Measurements from ENCODE around the gene MAP7. TPM values are rescaled to one million over a fixed set of nuclear protein-coding genes. Genes with fewer than 3 reads are reported as not detected.
"Not testable (repeated sequence)": the region's sequence is repeated elsewhere in the genome, so short reads cannot be mapped to it uniquely, and the experiment has no call there.

MAP7 gene
- total RNA-seq, 3 donors from 2014 or later (not counting 1 experiment from before 2014, with no cell fraction given), result 0.14 to 0.68 (median 0.14) TPM

GRCh38 chr6:136591617-136592016 is 41.4 kb upstream of the MAP7 start:
- Histone ChIP-seq H3K36me3 (ENCODE audit: control insufficient read depth, insufficient read depth, low read length) (peaks cover 52% of the 10 kb centered on the region), H3K27ac (ENCODE audit: low read length) (no peak overlapping the region), H3K27me3 (ENCODE audit: control insufficient read depth, insufficient read depth, low read length) (no peaks in the 10 kb centered on the region), H3K9me3 (ENCODE audit: control insufficient read depth, insufficient read depth, low read length) (no peaks in the 10 kb centered on the region), H3K4me3 (ENCODE audit: low read length) (no peak overlapping the region), H3K4me1 (ENCODE audit: control insufficient read depth, insufficient read depth, low read length) (peaks cover 12% of the 10 kb centered on the region)
- Mint-ChIP-seq H3K4me3 (no peak overlapping the region), H3K27me3 (ENCODE audit: low read depth in 2 of 2) (no peaks in the 10 kb centered on the region), H3K36me3 (peaks cover 37% of the 10 kb centered on the region), H3K27ac (no peak overlapping the region), H3K4me1 (peaks cover 17 to 20% of the 10 kb centered on the region in 2 donors), H3K9me3 (no peaks in the 10 kb centered on the region)
- ATAC-seq (no peak), DNase-seq (no peak)
- TF ChIP-seq CTCF (IDR thresholded peaks at IDR 0.05), result no peak
- intact Hi-C loops (cut with micrococcal nuclease), result no loop called here
- 100% methylated on average over 1 of the region's 1 CpG for WGBS (ENCODE audit: insufficient coverage)

GRCh38 chr6:136590846-136591245 is 40.6 kb upstream of the MAP7 start:
- Histone ChIP-seq H3K36me3 (ENCODE audit: control insufficient read depth, insufficient read depth, low read length) (peaks cover 55% of the 10 kb centered on the region), H3K4me1 (ENCODE audit: control insufficient read depth, insufficient read depth, low read length) (peaks cover 12% of the 10 kb centered on the region)
- intact Hi-C loops (cut with micrococcal nuclease); DNase-seq; H3K27me3 ChIP-seq (ENCODE audit: control insufficient read depth, insufficient read depth, low read length); H3K27ac ChIP-seq (ENCODE audit: low read length); H3K27me3 Mint-ChIP-seq (ENCODE audit: low read depth in 2 of 2); H3K4me3 ChIP-seq (ENCODE audit: low read length); H3K9me3 ChIP-seq (ENCODE audit: control insufficient read depth, insufficient read depth, low read length); H3K4me3 Mint-ChIP-seq; ATAC-seq; H3K9me3 Mint-ChIP-seq: not testable (repeated sequence)
- 92% methylated on average over 2 of the region's 2 CpGs for WGBS (ENCODE audit: insufficient coverage)
- peaks cover 37% of the 10 kb centered on the region for H3K36me3 Mint-ChIP-seq
- peaks cover 17 to 20% of the 10 kb centered on the region in 2 donors for H3K4me1 Mint-ChIP-seq
- H3K27ac Mint-ChIP-seq, result peak overlapping the region in 1 of 2 donors; percentile 35

- peaks cover 0 to 6% of the 10 kb centered on the region in 2 donors for H3K4me1 Mint-ChIP-seq
Observed at GRCh38 chr6:136587527-136587926, 37.3 kb upstream of the MAP7 start.

GRCh38 chr6:136586295-136586694 is 36.1 kb upstream of the MAP7 start:
- Mint-ChIP-seq H3K4me3 (no peak overlapping the region), H3K9me3 (no peaks in the 10 kb centered on the region), H3K4me1 (peaks cover 0 to 6% of the 10 kb centered on the region in 2 donors), H3K27me3 (ENCODE audit: low read depth in 2 of 2) (no peaks in the 10 kb centered on the region), H3K27ac (peak overlapping the region in 1 of 2 donors; percentile 29), H3K36me3 (peaks cover 42% of the 10 kb centered on the region)
- Histone ChIP-seq H3K36me3 (ENCODE audit: control insufficient read depth, insufficient read depth, low read length) (peaks cover 60% of the 10 kb centered on the region), H3K27ac (ENCODE audit: low read length) (no peak overlapping the region), H3K9me3 (ENCODE audit: control insufficient read depth, insufficient read depth, low read length) (no peaks in the 10 kb centered on the region), H3K4me1 (ENCODE audit: control insufficient read depth, insufficient read depth, low read length) (no peaks in the 10 kb centered on the region), H3K4me3 (ENCODE audit: low read length) (no peak overlapping the region), H3K27me3 (ENCODE audit: control insufficient read depth, insufficient read depth, low read length) (no peaks in the 10 kb centered on the region)
- ATAC-seq (no peak), DNase-seq (no peak)
- WGBS (ENCODE audit: insufficient coverage), result 86% methylated on average over 4 of the region's 4 CpGs
- intact Hi-C loops (cut with micrococcal nuclease), result no loop called here
- TF ChIP-seq CTCF (IDR thresholded peaks at IDR 0.05), result no peak

More at GRCh38 chr6:136587527-136587926, 37.3 kb upstream of the MAP7 start:
- no peak for DNase-seq
- intact Hi-C loops (cut with micrococcal nuclease), result no loop called here
- no peak overlapping the region for H3K27ac ChIP-seq (ENCODE audit: low read length)
- WGBS (ENCODE audit: insufficient coverage), result 86% methylated on average over 1 of the region's 1 CpG
- no peaks in the 10 kb centered on the region for H3K4me1 ChIP-seq (ENCODE audit: control insufficient read depth, insufficient read depth, low read length)
- TF ChIP-seq CTCF (IDR thresholded peaks at IDR 0.05), result no peak
- no peaks in the 10 kb centered on the region for H3K27me3 ChIP-seq (ENCODE audit: control insufficient read depth, insufficient read depth, low read length)
- H3K4me3 ChIP-seq (ENCODE audit: low read length), result no peak overlapping the region
- H3K27me3 Mint-ChIP-seq (ENCODE audit: low read depth in 2 of 2), result no peaks in the 10 kb centered on the region
- no peaks in the 10 kb centered on the region for H3K9me3 ChIP-seq (ENCODE audit: control insufficient read depth, insufficient read depth, low read length)
- peaks cover 62% of the 10 kb centered on the region for H3K36me3 ChIP-seq (ENCODE audit: control insufficient read depth, insufficient read depth, low read length)
- H3K9me3 Mint-ChIP-seq, result no peaks in the 10 kb centered on the region
- ATAC-seq, result no peak
- peaks cover 52% of the 10 kb centered on the region for H3K36me3 Mint-ChIP-seq
- no peak overlapping the region for H3K27ac Mint-ChIP-seq
- H3K4me3 Mint-ChIP-seq, result no peak overlapping the region

GRCh38 chr6:136585523-136585922 is 35.3 kb upstream of the MAP7 start:
- H3K4me3 Mint-ChIP-seq; H3K27me3 Mint-ChIP-seq (ENCODE audit: low read depth in 2 of 2); H3K4me1 ChIP-seq (ENCODE audit: control insufficient read depth, insufficient read depth, low read length); H3K4me1 Mint-ChIP-seq; H3K9me3 Mint-ChIP-seq; intact Hi-C loops (cut with micrococcal nuclease); DNase-seq; H3K27ac ChIP-seq (ENCODE audit: low read length); H3K27me3 ChIP-seq (ENCODE audit: control insufficient read depth, insufficient read depth, low read length); ATAC-seq; H3K4me3 ChIP-seq (ENCODE audit: low read length); H3K9me3 ChIP-seq (ENCODE audit: control insufficient read depth, insufficient read depth, low read length); H3K27ac Mint-ChIP-seq: not testable (repeated sequence)
- peaks cover 43% of the 10 kb centered on the region for H3K36me3 Mint-ChIP-seq
- peaks cover 60% of the 10 kb centered on the region for H3K36me3 ChIP-seq (ENCODE audit: control insufficient read depth, insufficient read depth, low read length)
- 100% methylated on average over 2 of the region's 2 CpGs for WGBS (ENCODE audit: insufficient coverage)

GRCh38 chr6:136584290-136584689 is 34.1 kb upstream of the MAP7 start:
- Mint-ChIP-seq H3K36me3 (peaks cover 44% of the 10 kb centered on the region), H3K27ac (peak overlapping the region; percentile 3 to 58)
- H3K27ac ChIP-seq (ENCODE audit: low read length); H3K9me3 ChIP-seq (ENCODE audit: control insufficient read depth, insufficient read depth, low read length); H3K4me3 Mint-ChIP-seq; DNase-seq; H3K27me3 Mint-ChIP-seq (ENCODE audit: low read depth in 2 of 2); ATAC-seq; H3K4me3 ChIP-seq (ENCODE audit: low read length); H3K9me3 Mint-ChIP-seq; intact Hi-C loops (cut with micrococcal nuclease); H3K4me1 Mint-ChIP-seq; H3K27me3 ChIP-seq (ENCODE audit: control insufficient read depth, insufficient read depth, low read length); H3K4me1 ChIP-seq (ENCODE audit: control insufficient read depth, insufficient read depth, low read length): not testable (repeated sequence)
- peaks cover 61% of the 10 kb centered on the region for H3K36me3 ChIP-seq (ENCODE audit: control insufficient read depth, insufficient read depth, low read length)
- WGBS (ENCODE audit: insufficient coverage), result 92% methylated on average over 4 of the region's 5 CpGs

Measured in natural killer cell (primary cell).